Breast epithelium (tissue), 3 donors: ENCODE data around the gene PAK2.

Experiments
- POLR2A ChIP-seq: fragments of 450-650 bp; IDR thresholded peaks from one replicate; pipeline ENCODE4 v1.6.1; 2016; ENCODE audit warnings: antibody characterized with exemption, mild to moderate bottlenecking, moderate library complexity
- TF ChIP-seq, protein P1 (sequence below), 3 donors: fragments of 450-650 bp; IDR thresholded peaks; one replicate each; pipeline ENCODE4 v1.5.1; 2016 to 2017; ENCODE audit warnings: antibody characterized with exemption in 3 of 3, mild to moderate bottlenecking in 3 of 3, moderate library complexity in 3 of 3

DNA sequence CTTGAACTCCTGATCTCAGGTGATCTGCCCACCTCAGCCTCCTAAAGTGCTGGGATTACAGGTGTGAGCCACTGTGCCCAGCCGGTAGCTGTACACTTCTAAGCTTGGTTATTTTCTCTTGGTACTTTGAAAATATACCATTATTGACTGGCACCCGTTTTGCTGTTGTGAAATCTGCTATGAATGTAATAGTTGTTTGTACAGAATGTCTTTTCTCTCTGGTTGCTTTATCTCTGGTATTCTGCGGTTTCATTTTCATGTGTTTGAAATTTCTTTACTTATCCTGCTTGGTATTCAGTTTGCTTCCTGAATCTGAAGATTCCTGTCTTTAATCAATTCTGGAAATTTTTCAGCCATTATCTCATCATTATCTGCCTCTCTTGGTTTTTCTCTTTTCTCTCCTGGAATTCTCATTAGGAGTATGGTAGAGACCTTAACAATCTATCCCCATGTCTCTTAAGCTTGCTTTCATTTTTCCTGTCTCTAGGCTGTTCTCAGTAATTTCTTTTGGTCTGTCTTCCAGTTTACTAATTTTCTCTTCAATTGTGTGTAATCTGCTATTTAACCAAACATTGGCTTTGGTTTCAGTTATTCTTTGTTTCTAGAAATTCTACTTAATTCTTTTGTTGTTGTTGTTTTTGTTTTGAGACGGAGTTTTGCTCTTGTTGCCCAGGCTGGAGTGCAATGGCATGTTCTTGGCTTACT, 2.8 kb upstream of the PAK2 start:
- TF ChIP-seq, protein P1, sequence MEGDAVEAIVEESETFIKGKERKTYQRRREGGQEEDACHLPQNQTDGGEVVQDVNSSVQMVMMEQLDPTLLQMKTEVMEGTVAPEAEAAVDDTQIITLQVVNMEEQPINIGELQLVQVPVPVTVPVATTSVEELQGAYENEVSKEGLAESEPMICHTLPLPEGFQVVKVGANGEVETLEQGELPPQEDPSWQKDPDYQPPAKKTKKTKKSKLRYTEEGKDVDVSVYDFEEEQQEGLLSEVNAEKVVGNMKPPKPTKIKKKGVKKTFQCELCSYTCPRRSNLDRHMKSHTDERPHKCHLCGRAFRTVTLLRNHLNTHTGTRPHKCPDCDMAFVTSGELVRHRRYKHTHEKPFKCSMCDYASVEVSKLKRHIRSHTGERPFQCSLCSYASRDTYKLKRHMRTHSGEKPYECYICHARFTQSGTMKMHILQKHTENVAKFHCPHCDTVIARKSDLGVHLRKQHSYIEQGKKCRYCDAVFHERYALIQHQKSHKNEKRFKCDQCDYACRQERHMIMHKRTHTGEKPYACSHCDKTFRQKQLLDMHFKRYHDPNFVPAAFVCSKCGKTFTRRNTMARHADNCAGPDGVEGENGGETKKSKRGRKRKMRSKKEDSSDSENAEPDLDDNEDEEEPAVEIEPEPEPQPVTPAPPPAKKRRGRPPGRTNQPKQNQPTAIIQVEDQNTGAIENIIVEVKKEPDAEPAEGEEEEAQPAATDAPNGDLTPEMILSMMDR (IDR thresholded peaks at IDR 0.05), result no peak
- no peak for TF ChIP-seq POLR2A
